ENCODE data around the gene NUP214.
"Not testable (repeated sequence)": the region's sequence is repeated elsewhere in the genome, so short reads cannot be mapped to it uniquely, and the experiment has no call there.

Gene NUP214

DNA sequence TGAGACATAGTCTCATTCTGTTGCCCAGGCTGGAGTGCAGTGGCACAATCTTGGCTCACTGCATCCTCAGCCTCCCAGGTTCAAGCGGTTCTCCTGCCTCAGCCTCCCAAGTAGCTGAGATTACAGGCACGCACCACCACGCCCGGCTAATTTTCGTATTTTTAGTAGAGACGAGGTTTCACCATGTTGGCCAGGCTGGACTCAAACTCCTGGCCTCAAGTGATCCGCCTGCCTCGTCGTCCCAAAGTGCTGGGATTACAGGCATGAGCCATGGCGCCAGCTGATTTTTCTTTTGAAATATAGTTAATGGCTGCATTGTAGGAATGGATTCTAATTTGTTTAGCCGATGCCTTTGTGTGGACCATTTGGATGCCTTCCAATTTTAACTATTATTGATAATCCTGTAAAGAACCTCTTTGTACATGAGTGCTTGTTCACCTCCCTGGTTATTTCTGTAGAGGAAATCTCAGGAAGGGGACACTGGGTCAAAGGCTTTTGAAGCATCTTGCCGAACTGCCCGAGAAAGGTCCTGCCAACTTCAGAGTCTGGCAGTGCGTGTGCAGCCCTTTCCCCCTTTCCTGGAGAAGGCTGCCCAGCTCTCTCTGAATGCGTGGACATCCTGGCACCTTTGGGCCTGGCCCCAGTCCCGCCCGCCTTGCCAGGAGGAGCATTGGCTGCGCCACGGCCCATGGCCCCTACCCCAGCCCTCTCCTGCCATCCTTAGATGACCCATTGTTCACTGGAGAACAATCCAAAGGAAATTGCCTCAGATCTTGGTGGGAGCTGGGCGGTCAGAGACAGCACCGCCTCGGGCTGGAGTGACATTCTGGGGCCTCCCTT is 8.9 kb upstream of the NUP214 start:
- no peak for DNase-seq (ENCODE audit: low spot score)

DNA sequence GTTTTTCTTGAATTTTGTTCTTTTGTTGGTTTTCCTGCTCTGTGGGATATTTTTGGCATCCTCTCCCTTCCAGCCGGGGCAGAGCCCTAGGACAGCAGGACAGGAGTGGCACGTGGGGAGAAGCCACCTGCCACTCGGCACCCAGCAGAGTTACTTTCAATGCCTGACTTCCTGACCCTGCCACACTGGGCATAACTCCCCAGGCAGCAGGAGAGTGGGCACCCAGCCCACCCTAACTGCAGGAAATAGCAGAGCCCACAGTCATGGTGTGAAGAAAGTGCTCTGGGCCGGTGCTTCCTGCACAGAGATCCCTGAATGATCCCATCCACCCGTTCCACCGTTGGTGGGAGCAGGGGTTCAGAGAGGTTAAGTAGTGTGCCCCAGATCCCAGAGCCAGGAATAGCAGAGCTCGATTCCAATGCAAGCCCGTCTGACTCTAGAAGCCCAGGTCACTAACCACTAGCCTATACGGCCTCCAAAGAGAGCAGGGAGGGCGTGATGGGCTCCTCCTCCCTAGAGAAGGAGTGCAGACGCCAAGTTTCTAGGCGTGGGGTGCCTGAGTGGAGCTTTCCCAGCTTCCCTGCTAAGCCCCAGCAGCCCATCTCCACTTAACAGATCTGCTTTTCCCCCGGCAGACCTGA is 8.1 kb upstream of the NUP214 start:
- DNase-seq (ENCODE audit: low spot score): no peak

DNA sequence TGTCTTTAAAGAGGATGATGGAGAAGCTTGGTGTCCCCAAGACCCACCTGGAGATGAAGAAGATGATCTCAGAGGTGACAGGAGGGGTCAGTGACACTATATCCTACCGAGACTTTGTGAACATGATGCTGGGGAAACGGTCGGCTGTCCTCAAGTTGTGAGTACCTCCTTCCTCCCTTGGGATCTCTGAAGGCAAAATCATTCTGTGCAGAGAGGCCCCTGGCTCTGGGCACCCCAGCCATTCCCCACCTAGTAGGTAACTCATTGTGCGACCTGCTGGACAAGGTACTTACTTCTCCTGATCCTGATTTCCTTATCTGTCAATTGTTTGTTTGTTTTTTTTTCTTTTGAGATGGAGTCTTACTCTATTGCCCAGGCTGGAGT is 7.6 kb upstream of the NUP214 start:
- DNase-seq (ENCODE audit: low spot score): no peak

DNA sequence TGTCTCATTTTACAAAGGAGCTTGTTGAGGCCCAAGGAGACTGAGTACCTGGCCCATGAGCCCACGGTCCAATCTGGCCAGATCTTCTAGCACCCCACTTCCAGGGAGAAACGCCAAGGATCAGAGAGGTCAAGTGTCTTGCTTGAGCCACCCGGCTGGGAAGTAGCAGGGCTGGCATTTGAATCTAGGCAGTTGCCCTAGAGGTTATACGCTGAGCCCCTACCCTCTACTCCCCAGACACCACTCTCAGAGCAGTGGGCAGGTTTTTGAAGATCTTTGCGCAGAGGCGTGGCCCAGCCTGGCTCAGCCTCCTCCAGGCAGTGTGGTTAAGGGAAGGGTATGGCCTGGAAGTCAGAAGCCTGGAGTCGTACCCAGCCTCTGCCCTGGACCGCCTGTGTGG is 5.8 kb upstream of the NUP214 start:
- no peak for DNase-seq (ENCODE audit: low spot score)

DNA sequence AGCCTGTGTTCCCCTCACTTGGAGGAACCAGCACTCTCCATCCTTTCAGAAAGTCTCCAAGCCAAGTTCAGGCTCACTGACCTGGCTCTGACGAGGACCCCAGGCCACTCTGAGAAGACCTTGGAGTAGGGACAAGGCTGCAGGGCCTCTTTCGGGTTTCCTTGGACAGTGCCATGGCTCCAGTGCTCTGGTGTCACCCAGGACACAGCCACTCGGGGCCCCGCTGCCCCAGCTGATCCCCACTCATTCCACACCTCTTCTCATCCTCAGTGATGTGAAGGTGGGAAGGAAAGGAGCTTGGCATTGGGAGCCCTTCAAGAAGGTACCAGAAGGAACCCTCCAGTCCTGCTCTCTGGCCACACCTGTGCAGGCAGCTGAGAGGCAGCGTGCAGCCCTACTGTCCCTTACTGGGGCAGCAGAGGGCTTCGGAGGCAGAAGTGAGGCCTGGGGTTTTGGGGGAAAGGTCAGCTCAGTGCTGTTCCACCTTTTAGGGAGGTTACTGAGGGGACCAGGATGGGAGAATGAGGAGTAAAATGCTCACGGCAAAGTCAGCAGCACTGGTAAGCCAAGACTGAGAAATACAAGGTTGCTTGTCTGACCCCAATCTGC is 4.7 kb upstream of the NUP214 start:
- no peak for DNase-seq (ENCODE audit: low spot score)

DNA sequence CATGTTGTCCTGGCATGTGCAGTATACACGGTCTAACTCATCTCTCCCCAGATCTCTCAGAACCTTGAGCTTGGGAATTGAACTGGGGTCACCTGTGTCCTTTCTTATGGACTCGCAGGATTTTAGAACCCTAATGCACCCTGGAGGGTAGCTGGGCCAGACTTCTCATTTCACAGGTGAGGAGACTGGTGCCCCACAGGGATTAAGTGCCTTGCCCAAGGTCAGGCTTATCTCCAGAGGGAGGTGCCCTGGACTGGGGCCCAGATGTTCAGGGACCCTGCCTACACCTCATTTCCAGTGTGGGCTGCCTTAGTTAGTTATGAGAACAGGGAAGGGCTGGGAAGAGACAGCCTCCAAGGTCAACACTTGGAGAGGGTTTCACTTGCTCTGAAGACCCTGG is 4.0 kb upstream of the NUP214 start:
- no peak for DNase-seq (ENCODE audit: low spot score)

DNA sequence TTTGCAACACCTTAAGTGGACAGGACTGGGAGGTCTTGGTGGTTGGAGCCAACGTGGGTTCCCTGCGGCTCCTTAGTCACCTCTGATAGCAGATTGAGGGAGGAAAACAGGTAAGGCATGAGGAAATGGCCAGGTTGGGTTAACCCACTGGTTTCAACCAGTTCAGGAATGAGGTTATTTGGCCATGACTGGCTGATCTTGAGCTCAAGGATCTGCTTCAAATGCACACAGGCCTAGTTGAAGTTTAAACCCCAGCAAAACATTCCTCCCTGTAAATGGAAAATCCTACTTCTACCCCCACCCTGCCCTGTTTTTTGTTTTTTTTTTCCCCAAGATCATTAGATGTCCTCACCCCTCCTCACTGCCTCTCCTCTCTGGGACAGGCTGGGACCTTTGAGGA is 3.2 kb upstream of the NUP214 start:
- DNase-seq (ENCODE audit: low spot score): no peak

DNA sequence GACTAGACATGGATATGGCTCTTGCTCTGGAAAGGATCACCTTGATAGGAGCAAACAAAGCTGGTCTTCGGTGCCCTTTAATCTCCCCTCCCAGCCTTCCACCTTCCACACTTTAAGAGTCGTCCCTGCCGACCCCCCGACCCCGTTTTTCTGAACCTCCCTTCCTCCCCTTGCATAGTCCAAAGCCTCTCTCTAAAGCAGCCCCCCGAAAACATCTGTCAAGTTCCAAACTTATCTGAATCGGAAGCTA is 423 bp upstream of the NUP214 start:
- no peak for DNase-seq (ENCODE audit: low spot score)

DNA sequence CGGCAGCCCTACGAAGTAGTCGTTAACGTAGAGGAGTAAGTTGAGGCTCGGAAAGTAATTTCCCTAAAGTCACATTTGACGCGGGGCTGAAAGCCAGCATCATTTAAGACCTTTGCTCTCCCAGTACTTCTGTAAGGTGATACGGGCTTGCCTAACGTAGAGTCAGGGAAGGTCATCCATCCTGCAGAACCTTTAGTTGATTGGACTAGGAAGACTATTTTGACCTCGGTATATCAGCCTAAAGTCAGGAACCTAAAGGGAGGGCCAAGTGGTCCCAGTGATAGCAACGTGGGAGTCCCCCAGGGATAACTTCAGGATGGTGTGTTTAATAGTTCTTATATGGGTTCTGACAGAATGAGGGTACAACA is 657 bp downstream of the NUP214 start:
- no peak for DNase-seq (ENCODE audit: low spot score)

DNA sequence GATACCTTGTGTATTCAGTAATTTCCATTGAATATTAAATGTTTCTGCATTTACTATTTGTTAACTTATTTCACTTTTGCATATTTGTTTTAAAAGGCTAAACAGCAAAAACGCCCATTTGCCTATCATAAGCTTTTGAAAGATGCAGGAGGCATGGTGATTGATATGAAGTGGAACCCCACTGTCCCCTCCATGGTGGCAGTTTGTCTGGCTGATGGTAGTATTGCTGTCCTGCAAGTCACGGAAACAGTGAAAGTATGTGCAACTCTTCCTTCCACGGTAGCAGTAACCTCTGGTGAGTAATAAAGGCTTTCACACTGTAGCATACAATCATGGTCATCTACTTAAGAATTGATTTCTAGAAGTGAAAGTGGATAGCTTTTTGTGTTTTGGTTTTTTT is 3.8 kb downstream of the NUP214 start:
- DNase-seq (ENCODE audit: low spot score): no peak

DNA sequence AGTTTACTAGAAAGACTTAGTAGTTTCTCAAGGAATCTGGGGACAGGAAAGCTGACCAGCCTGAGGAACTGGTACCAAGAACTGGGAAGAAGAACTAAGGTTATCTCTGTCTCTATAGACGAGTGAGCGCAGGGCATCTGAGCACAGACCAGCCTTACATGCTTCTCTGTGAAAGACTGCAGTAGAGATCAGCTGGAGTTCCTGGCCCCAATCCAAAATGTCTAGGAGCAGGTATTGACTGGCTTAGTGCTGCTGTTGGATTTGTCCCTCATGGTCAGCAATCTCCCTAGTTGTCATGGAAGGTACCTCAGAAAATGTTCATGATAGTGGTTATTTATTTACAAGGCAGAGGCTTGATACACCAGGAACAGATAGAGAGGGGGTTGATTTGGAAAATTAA is 13.3 kb downstream of the NUP214 start:
- no peak for DNase-seq (ENCODE audit: low spot score)

DNA sequence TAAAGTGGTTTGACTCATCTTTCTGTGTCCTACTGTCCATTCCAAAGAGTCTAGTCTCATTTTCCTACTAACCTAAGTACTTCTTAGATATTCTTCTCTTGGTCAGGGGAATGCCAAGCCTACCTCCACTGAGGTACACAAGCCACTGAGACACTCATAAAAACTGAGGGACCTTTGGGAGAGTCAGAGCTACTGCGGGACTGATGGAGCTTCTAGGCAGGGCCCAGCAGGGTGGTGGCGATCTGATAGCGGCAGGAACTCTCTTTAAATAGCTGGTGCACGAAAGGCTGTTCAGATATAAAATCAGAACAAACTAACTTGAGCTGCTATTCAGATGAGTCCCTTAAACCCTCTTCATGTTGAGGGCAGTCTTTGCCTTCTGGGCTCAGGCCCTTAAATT is 14.7 kb downstream of the NUP214 start:
- DNase-seq (ENCODE audit: low spot score): no peak

DNA sequence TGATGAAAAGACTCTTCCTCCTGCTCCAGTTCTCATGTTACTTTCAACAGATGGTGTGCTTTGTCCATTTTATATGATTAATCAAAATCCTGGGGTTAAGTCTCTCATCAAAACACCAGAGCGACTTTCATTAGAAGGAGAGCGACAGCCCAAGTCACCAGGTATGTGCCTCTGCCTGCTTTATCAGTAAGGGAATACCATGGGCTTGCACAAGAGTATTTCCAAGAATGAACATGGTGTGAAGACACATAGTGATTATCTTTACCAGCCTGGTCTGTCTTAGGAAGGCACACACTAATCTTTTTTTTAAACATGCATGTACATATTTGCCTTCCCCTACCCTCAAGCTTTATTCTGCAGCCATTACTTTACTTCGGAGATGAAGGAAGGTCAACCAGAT is 15.2 kb downstream of the NUP214 start:
- DNase-seq (ENCODE audit: low spot score): no peak

DNA sequence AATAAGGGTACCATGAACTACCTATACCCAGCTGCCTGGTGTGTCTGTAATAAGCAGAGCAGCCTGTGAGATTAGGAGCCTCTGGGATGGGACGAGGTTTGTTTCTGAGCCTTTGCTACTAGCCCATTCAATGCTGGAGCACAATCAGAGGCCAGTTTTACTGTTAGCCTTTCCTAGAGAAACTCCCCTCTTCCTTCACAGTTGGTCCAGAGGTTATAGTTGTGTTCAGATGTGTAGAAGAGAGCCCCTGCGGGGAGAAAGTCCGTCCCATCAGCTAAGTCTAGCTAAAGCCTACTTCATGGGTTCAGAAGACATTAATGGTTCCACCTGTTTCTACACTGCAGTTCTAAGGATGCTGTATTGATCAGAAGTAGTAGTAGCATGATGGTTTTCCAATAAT is 16.8 kb downstream of the NUP214 start:
- DNase-seq (ENCODE audit: low spot score): no peak

DNA sequence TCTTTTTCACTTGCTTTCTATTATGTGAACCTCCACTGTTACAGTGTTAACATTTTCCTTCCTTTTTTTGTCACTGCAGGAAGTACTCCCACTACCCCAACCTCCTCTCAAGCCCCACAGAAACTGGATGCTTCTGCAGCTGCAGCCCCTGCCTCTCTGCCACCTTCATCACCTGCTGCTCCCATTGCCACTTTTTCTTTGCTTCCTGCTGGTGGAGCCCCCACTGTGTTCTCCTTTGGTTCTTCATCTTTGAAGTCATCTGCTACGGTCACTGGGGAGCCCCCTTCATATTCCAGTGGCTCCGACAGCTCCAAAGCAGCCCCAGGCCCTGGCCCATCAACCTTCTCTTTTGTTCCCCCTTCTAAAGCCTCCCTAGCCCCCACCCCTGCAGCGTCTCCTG is 18.8 kb downstream of the NUP214 start:
- no peak for DNase-seq (ENCODE audit: low spot score)

DNA sequence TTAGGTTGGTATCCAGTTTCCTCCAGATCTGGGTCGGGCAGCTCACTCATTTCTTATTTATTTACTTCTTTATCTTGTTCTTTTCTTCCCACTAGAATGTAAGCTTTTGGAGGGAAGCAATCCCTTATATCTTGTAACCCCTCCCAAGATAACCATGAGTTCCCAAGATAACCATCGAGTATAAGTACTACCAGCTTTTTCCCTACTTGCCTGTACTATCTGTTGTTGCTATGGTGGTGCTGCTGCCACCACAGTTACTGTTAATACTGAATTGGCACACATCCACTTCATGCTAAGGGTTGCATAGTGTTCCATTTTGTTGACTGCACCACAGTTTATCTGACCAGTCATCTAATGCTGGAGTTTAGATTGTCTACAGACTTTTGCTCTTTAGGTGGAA is 19.9 kb downstream of the NUP214 start:
- DNase-seq (ENCODE audit: low spot score): no peak

DNA sequence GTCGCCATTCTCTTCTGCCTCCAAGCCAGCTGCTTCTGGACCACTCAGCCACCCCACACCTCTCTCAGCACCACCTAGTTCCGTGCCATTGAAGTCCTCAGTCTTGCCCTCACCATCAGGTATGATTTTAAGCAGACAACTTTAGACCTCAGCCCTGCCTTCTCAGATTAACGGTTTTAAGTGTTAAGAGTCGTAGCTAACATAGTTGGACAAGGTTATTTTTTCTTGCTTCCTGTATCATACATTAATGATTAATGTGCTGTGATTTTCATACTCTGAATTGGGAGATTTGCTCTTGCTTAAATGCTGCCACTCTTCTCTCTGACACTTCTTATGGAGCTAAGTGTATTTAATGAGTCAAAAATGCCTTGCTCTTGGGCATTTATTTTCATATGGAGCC is 20.8 kb downstream of the NUP214 start:
- no peak for DNase-seq (ENCODE audit: low spot score)

DNA sequence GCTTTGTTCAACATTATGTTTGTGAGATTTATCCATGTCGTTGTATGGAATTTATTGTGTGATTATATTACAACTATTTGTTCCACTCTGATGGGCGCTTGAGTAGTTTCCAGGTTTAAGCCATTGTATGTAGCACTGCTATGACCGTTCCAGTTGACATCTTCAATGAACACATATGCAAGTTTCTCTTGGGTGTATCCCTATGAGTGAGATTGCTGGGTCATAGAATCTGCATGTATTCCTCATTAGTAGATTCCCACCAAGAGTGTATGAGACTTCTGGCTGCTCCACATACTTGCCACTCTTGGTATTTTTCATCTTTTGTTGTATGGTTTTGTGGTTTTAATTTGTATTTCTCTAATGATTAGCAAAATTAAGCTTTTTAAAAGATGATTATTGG is 22.9 kb downstream of the NUP214 start:
- no peak for DNase-seq (ENCODE audit: low spot score)

DNA sequence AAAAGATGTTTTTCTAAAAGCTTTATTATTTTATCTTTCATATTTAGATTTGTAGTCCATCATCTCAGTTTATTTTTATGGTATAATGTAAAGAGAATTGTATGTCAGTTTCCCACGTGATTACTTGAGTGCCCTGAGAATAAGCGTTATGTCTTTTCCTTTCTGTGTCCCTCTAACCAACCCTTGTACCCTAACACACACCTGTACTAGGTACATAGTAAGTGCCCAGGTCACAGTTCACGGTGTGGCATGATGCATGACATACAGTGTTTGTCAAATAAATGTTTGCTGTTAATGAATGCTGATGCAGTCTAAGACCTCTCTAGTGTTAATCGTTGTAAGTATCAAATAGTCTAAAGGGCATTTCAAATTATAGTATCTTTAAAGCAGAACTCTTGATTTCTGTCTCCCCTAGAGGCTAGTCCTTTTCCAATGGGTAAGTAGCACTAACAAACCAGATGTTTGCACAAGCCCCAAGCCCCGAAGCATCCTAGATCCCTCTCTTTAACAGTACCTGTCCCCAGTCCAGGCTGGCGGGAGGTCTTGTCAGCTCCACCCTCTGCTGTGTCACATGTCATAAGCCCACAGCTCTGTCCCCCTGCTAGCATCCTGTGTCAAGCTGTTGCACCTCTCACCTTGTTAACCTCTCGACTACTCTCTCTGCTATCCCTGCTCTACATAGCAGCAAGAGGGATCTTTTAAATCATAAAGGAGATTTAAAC is 23.7 kb downstream of the NUP214 start:
- DNase-seq (ENCODE audit: low spot score): no peak

DNA sequence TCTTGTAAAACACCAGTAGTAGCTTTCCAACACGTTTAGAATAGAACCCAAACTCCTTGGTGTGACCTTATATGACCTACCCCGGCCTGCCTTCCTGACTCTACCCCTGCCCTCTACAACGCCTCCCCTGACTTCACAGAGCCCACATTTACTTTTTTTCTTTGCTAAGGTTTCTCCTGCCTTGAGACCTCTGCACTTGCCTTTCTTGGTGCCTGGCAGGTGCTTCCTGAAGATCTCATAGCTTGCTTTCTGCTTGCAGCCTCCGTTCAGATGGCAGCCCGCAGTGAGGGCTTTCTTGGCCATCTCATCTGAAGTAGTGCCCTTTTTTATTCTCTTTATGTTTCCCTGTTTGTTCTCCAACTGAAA is 24.3 kb downstream of the NUP214 start:
- no peak for DNase-seq (ENCODE audit: low spot score)

DNA sequence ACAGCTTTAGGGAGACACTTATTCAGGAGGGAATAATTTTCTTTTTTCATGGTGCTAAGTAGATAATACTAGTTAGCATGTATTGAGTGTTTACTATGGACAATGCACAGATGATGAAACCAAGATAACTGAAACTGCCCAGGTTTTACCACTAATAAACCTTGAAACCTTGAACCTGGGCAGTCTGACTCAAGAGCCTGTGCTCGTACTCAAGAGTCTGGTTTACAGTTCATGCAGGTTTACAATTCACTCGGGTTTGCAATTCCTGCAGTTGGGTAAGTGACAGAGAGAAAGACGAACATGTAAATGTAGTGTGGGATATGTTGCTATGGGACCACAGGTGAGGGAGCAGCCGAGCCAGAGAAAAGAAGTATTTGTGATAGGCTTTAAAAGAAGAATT is 28.2 kb downstream of the NUP214 start:
- DNase-seq (ENCODE audit: low spot score): no peak

DNA sequence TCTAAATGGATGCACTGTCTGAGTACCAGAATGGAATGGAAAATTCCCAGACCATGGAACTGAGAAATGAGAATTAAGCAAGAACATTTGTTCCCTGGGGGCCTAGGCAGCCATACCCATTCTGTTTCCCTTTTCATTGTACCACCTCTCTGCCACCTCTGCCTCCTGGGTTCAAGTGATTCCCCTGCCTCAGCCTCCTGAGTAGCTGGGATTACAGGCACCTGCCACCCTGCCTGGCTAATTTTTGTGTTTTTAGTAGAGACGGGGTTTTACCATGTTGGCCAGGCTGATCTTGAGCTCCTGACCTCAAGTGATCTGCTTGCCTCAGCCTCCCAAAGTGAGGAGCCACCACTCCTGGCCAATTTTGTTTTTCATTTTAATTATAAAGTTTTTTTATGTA is 33.3 kb downstream of the NUP214 start:
- not testable (repeated sequence) for DNase-seq (ENCODE audit: low spot score)

DNA sequence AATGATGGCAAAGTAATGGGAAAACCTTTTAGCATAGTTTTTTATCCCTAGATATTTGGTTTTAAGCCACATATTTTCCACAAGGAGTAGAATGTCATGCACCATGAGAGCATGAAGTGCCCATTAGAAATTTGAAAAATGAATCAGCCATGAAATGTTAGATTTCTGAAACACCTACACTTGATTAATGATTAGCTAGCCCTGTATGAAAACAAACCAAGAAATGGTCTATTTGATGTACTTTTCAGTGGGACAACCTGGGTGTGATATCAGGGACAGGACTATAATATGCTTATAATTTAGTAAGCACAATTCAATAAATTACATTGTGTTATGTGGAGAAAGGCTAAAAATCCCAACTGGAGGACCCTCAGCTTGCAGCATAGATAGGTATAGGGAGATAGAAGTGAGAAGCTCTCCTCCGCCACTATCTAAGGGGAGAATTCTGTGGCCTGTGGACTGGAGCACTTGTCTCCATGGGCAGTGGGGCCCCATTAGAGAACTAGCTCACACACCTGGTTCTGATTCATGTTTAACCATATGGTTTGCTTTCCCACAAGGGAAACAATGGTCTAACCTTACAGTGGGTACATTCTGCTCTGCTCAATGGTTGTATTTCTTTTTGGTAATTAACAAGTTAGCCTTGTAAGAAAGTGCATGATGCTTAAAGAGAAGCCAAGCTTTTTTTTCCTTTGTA is 35.2 kb downstream of the NUP214 start:
- no peak for DNase-seq (ENCODE audit: low spot score)

Data from SW480 (cell line).